Measurements from ENCODE around the gene SH3GL1.
A peak's percentile ranks its signal among the peaks of the same experiment; 100 is the strongest.

Gene SH3GL1

GRCh38 chr19:4406626-4407025 is 6.3 kb upstream of the SH3GL1 start:
- Histone ChIP-seq H3K27me3 (ENCODE audit: insufficient read depth, poor library complexity, severe bottlenecking) (no peaks in the 10 kb centered on the region), H3K9me3 (ENCODE audit: severe bottlenecking) (no peaks in the 10 kb centered on the region), H3K27ac (ENCODE audit: poor library complexity, severe bottlenecking) (no peak overlapping the region), H3K4me1 (ENCODE audit: insufficient read depth, poor library complexity, severe bottlenecking) (peaks cover 13% of the 10 kb centered on the region), H3K4me3 (ENCODE audit: severe bottlenecking) (no peak overlapping the region), H3K36me3 (ENCODE audit: low read depth) (peaks cover 60% of the 10 kb centered on the region)
- DNase-seq (ENCODE audit: low spot score) (no peak), ATAC-seq (ENCODE audit: low read depth) (no peak)
- no peak for TF ChIP-seq CTCF (IDR thresholded peaks at IDR 0.05; ENCODE audit: poor library complexity, severe bottlenecking)

GRCh38 chr19:4405977-4406376 is 5.6 kb upstream of the SH3GL1 start:
- Histone ChIP-seq H3K4me3 (ENCODE audit: severe bottlenecking) (no peak overlapping the region), H3K36me3 (ENCODE audit: low read depth) (peaks cover 55% of the 10 kb centered on the region), H3K9me3 (ENCODE audit: severe bottlenecking) (no peaks in the 10 kb centered on the region), H3K27me3 (ENCODE audit: insufficient read depth, poor library complexity, severe bottlenecking) (no peaks in the 10 kb centered on the region), H3K4me1 (ENCODE audit: insufficient read depth, poor library complexity, severe bottlenecking) (peaks cover 15% of the 10 kb centered on the region), H3K27ac (ENCODE audit: poor library complexity, severe bottlenecking) (no peak overlapping the region)
- no peak for TF ChIP-seq CTCF (IDR thresholded peaks at IDR 0.05; ENCODE audit: poor library complexity, severe bottlenecking)
- ATAC-seq (ENCODE audit: low read depth), result no peak
- DNase-seq (ENCODE audit: low spot score), result no peak

DNA sequence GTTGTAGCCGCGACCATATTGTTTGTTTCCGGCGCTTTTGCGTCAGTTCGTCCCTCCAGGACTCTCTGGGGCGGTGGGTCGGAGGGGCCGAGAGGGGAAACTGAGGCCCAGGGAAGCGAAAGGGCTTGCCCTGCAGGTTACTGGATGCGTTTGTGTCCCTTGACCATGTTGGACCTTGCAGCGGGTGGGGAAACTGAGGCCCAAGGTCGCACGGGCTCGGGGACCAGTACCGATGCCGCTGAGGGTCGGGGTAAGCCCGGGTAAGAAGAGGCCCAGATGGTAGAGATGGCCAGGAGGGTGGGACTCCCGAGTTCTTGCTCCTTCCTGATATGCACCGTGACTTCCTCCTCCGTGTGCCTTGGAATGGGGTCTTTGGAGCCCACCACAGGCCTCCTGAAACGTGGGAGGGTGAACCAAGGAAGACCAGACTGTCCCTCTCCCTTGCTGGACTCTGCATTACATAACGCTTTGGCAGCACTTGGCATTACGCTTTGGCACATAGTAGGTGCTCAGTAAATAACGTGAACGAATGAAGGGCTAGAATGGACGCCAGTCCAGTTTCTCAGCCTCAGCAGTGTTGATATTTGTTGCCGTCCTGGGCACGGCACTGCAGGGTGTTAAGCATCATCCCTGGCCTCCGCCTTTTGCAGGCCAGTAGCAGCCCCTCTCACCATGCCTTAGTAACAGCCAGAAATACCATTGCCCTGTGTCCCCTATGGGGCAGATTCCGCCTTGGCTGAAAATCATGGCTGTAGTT is 2.8 kb upstream of the SH3GL1 start:
- DNase-seq (ENCODE audit: low spot score) (no peak), ATAC-seq (ENCODE audit: low read depth) (no peak)
- H3K27ac ChIP-seq (ENCODE audit: poor library complexity, severe bottlenecking), result peak overlapping the region; percentile 50
- peaks cover 39% of the 10 kb centered on the region for H3K36me3 ChIP-seq (ENCODE audit: low read depth)
- no peak for TF ChIP-seq CTCF (IDR thresholded peaks at IDR 0.05; ENCODE audit: poor library complexity, severe bottlenecking)
- peak overlapping the region; percentile 93 for H3K4me3 ChIP-seq (ENCODE audit: severe bottlenecking)
- H3K9me3 ChIP-seq (ENCODE audit: severe bottlenecking), result no peaks in the 10 kb centered on the region
- peaks cover 23% of the 10 kb centered on the region for H3K4me1 ChIP-seq (ENCODE audit: insufficient read depth, poor library complexity, severe bottlenecking)
- H3K27me3 ChIP-seq (ENCODE audit: insufficient read depth, poor library complexity, severe bottlenecking), result no peaks in the 10 kb centered on the region

- Histone ChIP-seq H3K27ac (ENCODE audit: poor library complexity, severe bottlenecking) (peak within 1 kb of the TSS; percentile 50), H3K9me3 (ENCODE audit: severe bottlenecking) (no peaks in the 10 kb centered on the region), H3K4me3 (ENCODE audit: severe bottlenecking) (peak within 1 kb of the TSS; percentile 93), H3K27me3 (ENCODE audit: insufficient read depth, poor library complexity, severe bottlenecking) (no peaks in the 10 kb centered on the region), H3K36me3 (ENCODE audit: low read depth) (peaks cover 47% of the 10 kb centered on the region), H3K4me1 (ENCODE audit: insufficient read depth, poor library complexity, severe bottlenecking) (peaks cover 23% of the 10 kb centered on the region)
- ATAC-seq (ENCODE audit: low read depth), result peak; percentile 97
- TF ChIP-seq CTCF (IDR thresholded peaks at IDR 0.05; ENCODE audit: poor library complexity, severe bottlenecking), result no peak
- DNase-seq (ENCODE audit: low spot score), result peak; percentile 99
Measured at GRCh38 chr19:4402171-4403004, 2.0 kb upstream of the SH3GL1 start, which contains the start of gene CHAF1A. Gene CHAF1A, plus strand, starts transcription at chr19:4402640. Its CDS starts 123 bp downstream, at chr19:4402763.

Data from RWPE2 (cell line).